Mucosa of rectum (tissue), 2 donors: ENCODE measurements around the gene SOCS1.

Experiments
- H3K27ac ChIP-seq, 2 donors: one replicate each; pipeline ENCODE4 v1.7.0; 2013; ENCODE audit warnings: inconsistent platforms in 2 of 2, low read depth in 2 of 2, low read length in 2 of 2
- H3K27me3 ChIP-seq, 2 donors: one replicate each; pipeline ENCODE4 v1.7.0; 2013; ENCODE audit warnings: low read length in 2 of 2; ENCODE audit not compliant: control insufficient read depth in 2 of 2, insufficient read depth in 2 of 2
- H3K36me3 ChIP-seq, 2 donors: one replicate each; pipeline ENCODE4 v1.7.0; 2013; ENCODE audit warnings: low read length in 2 of 2; ENCODE audit not compliant: control insufficient read depth in 2 of 2, insufficient read depth in 2 of 2
- H3K4me1 ChIP-seq, 2 donors: one replicate each; pipeline ENCODE4 v1.7.0; 2013; ENCODE audit warnings: low read length in 2 of 2, mild to moderate bottlenecking in 1 of 2; ENCODE audit not compliant: control insufficient read depth in 2 of 2, insufficient read depth in 2 of 2
- H3K4me3 ChIP-seq, 2 donors: one replicate each; pipeline ENCODE4 v1.7.0; 2013; ENCODE audit warnings: low read length in 2 of 2
- H3K9ac ChIP-seq, 2 donors: one replicate each; pipeline ENCODE4 v1.7.0; 2013; ENCODE audit warnings: low read length in 2 of 2, low read depth in 1 of 2, mild to moderate bottlenecking in 1 of 2
- H3K9me3 ChIP-seq, 2 donors: one replicate each; pipeline ENCODE4 v1.7.0; 2013; ENCODE audit warnings: low read length in 2 of 2; ENCODE audit not compliant: control insufficient read depth in 2 of 2
- donor health status: healthy.
- donor health status: Normal muscosa, but diverticular disease.

Gene SOCS1

GRCh38 chr16:11245222-11245737 is 10.7 kb downstream of the SOCS1 start:
- H3K4me3 ChIP-seq = no peak overlapping the region
- H3K36me3 ChIP-seq = no peaks in the 10 kb centered on the region
- H3K9me3 ChIP-seq = no peaks in the 10 kb centered on the region
- H3K27ac ChIP-seq = no peak overlapping the region
- no peak overlapping the region for H3K9ac ChIP-seq
- H3K4me1 ChIP-seq = no peaks in the 10 kb centered on the region
- H3K27me3 ChIP-seq = no peaks in the 10 kb centered on the region

- Histone ChIP-seq H3K9me3 (no peaks in the 10 kb centered on the region), H3K4me3 (no peak overlapping the region), H3K9ac (no peak overlapping the region), H3K27me3 (no peaks in the 10 kb centered on the region), H3K27ac (no peak overlapping the region), H3K36me3 (no peaks in the 10 kb centered on the region), H3K4me1 (no peaks in the 10 kb centered on the region)
These were observed 13.3 kb downstream of the SOCS1 start for GRCh38 chr16:11242658-11243057.

GRCh38 chr16:11241480-11242204 is 14.4 kb downstream of the SOCS1 start:
- Histone ChIP-seq H3K36me3 (no peaks in the 10 kb centered on the region), H3K27ac (no peak overlapping the region), H3K9me3 (no peaks in the 10 kb centered on the region), H3K4me1 (no peaks in the 10 kb centered on the region), H3K9ac (no peak overlapping the region), H3K27me3 (no peaks in the 10 kb centered on the region), H3K4me3 (no peak overlapping the region)

GRCh38 chr16:11240636-11241473 is 15.1 kb downstream of the SOCS1 start:
- H3K27me3 ChIP-seq = no peaks in the 10 kb centered on the region
- no peak overlapping the region for H3K27ac ChIP-seq
- H3K9ac ChIP-seq = no peak overlapping the region
- peaks cover 0 to under 1% of the 10 kb centered on the region in 2 donors for H3K4me1 ChIP-seq
- H3K9me3 ChIP-seq = no peaks in the 10 kb centered on the region
- no peak overlapping the region for H3K4me3 ChIP-seq
- H3K36me3 ChIP-seq = no peaks in the 10 kb centered on the region

- no peak overlapping the region for H3K4me3 ChIP-seq
- H3K9ac ChIP-seq = no peak overlapping the region
- H3K4me1 ChIP-seq = peaks cover 2 to 3% of the 10 kb centered on the region in 2 donors
- no peaks in the 10 kb centered on the region for H3K36me3 ChIP-seq
- no peak overlapping the region for H3K27ac ChIP-seq
- no peaks in the 10 kb centered on the region for H3K9me3 ChIP-seq
- no peaks in the 10 kb centered on the region for H3K27me3 ChIP-seq
These were observed 16.1 kb downstream of the SOCS1 start for GRCh38 chr16:11239644-11240632.

GRCh38 chr16:11238272-11239202 is 17.5 kb downstream of the SOCS1 start:
- no peak overlapping the region for H3K27ac ChIP-seq
- no peak overlapping the region for H3K9ac ChIP-seq
- H3K9me3 ChIP-seq = no peaks in the 10 kb centered on the region
- H3K4me3 ChIP-seq = no peak overlapping the region
- no peaks in the 10 kb centered on the region for H3K27me3 ChIP-seq
- peaks cover 2 to 5% of the 10 kb centered on the region in 2 donors for H3K4me1 ChIP-seq
- no peaks in the 10 kb centered on the region for H3K36me3 ChIP-seq

GRCh38 chr16:11236461-11237254 is 19.3 kb downstream of the SOCS1 start:
- no peaks in the 10 kb centered on the region for H3K36me3 ChIP-seq
- H3K9ac ChIP-seq = no peak overlapping the region
- no peaks in the 10 kb centered on the region for H3K9me3 ChIP-seq
- no peak overlapping the region for H3K4me3 ChIP-seq
- H3K4me1 ChIP-seq = peaks cover 5 to 6% of the 10 kb centered on the region in 2 donors
- no peaks in the 10 kb centered on the region for H3K27me3 ChIP-seq
- H3K27ac ChIP-seq = no peak overlapping the region

- Histone ChIP-seq H3K4me1 (peaks cover 5 to 6% of the 10 kb centered on the region in 2 donors), H3K27ac (no peak overlapping the region)
These were observed 20.4 kb downstream of the SOCS1 start for GRCh38 chr16:11235703-11235991.

More at GRCh38 chr16:11235703-11235991, 20.4 kb downstream of the SOCS1 start:
- no peaks in the 10 kb centered on the region for H3K36me3 ChIP-seq
- no peak overlapping the region for H3K4me3 ChIP-seq
- no peak overlapping the region for H3K9ac ChIP-seq
- H3K9me3 ChIP-seq = no peaks in the 10 kb centered on the region
- no peaks in the 10 kb centered on the region for H3K27me3 ChIP-seq
